PC-9 (cell line): ENCODE data around the gene GIMAP5.

Experiments
- EZH2 ChIP-seq: fragments of 200-600 bp; sonication (generic); IDR thresholded peaks from 2 replicates; pipeline ENCODE4 v1.8.0; 2017; ENCODE audit warnings: antibody characterized with exemption, low read depth
- TF ChIP-seq, protein P1 (sequence below): fragments of 200-600 bp; sonication (generic); conservative IDR thresholded peaks from 2 replicates; pipeline ENCODE4 v1.6.1; 2017; ENCODE audit warnings: mixed run types, antibody characterized with exemption, mild to moderate bottlenecking, moderate library complexity

- TF ChIP-seq, protein P1, sequence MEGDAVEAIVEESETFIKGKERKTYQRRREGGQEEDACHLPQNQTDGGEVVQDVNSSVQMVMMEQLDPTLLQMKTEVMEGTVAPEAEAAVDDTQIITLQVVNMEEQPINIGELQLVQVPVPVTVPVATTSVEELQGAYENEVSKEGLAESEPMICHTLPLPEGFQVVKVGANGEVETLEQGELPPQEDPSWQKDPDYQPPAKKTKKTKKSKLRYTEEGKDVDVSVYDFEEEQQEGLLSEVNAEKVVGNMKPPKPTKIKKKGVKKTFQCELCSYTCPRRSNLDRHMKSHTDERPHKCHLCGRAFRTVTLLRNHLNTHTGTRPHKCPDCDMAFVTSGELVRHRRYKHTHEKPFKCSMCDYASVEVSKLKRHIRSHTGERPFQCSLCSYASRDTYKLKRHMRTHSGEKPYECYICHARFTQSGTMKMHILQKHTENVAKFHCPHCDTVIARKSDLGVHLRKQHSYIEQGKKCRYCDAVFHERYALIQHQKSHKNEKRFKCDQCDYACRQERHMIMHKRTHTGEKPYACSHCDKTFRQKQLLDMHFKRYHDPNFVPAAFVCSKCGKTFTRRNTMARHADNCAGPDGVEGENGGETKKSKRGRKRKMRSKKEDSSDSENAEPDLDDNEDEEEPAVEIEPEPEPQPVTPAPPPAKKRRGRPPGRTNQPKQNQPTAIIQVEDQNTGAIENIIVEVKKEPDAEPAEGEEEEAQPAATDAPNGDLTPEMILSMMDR = no peak
- no peak for TF ChIP-seq EZH2
These were observed 47.0 kb downstream of the GIMAP5 start for GRCh38 chr7:150784120-150784736.
